Body of pancreas (tissue), 4 donors: ENCODE measurements around the gene EID2B. TPM values are rescaled to one million over a fixed set of nuclear protein-coding genes. Genes with fewer than 3 reads are reported as not detected.

Experiments used
- ATAC-seq: fragments of 150-250 bp; one replicate; pipeline ENCODE4 v1.9.1; 2016
- DNase-seq, 4 donors: peaks; one replicate each; pipeline ENCODE4 v3.0.0-alpha.2; 2019
- H3K27ac ChIP-seq, 4 donors: fragments of 200-600 bp; sonication (generic); 1 replicate in 3 of 4; 2 replicates in 1 of 4; pipeline versions ENCODE4 v1.5.1 to v1.6.1; 2016 to 2019; ENCODE audit warnings: mild to moderate bottlenecking in 1 of 4, mixed read lengths in 1 of 4, moderate library complexity in 1 of 4
- H3K27me3 ChIP-seq, 2 donors: fragments of 200-600 bp; sonication (generic); one replicate each; pipeline ENCODE4 v1.6.0; 2016; ENCODE audit warnings: mild to moderate bottlenecking in 1 of 2
- H3K36me3 ChIP-seq, 2 donors: fragments of 200-600 bp; sonication (generic); replicated peaks in 1 of 2; 2 replicates each; pipeline ENCODE4 v1.5.1; 2016; ENCODE audit warnings: low read depth in 2 of 2; ENCODE audit not compliant: insufficient read depth in 1 of 2
- H3K4me1 ChIP-seq: fragments of 200-600 bp; sonication (generic); one replicate; pipeline ENCODE4 v1.6.0; 2016
- H3K4me3 ChIP-seq, 2 donors: fragments of 200-600 bp; sonication (generic); 1 replicate in 1 of 2; 2 replicates in 1 of 2; pipeline ENCODE4 v1.5.1; 2016 to 2019
- H3K9me3 ChIP-seq, 3 donors: fragments of 200-600 bp; sonication (generic); 1 replicate in 2 of 3; 2 replicates in 1 of 3; pipeline ENCODE4 v1.5.1; 2016
- POLR2A ChIP-seq, 3 donors: fragments of 450-650 bp; IDR thresholded peaks; one replicate each; pipeline ENCODE4 v1.6.1; 2016; ENCODE audit warnings: antibody characterized with exemption in 3 of 3, mild to moderate bottlenecking in 2 of 3
- WGBS, 2 donors: methylation state at CpG; one replicate each; pipeline ENCODE4 v1.1.5; 2017; 5-methylcytosine and 5-hydroxymethylcytosine counted together
- intact Hi-C: fragments of 100-400 bp; cut with DNase I; formaldehyde crosslinking; loops from one replicate; pipeline ENCODE4 v1.15.1; 2023
- total RNA-seq, 2 donors: library from RNA; depleted of rRNA; stranded (reverse); fragments of >200 nt; gene quantifications; one replicate each; pipeline ENCODE4 v1.1.0, GENCODE V29; 2016
- TF ChIP-seq, protein P1 (sequence below), 7 experiments: fragments of 450-650 bp in 4 of 7; fragments of 200-600 bp in 3 of 7; sonication (generic) in 3 of 7; IDR thresholded peaks; one replicate each; pipeline ENCODE4 v1.5.1; 2016 to 2019; ENCODE audit warnings: antibody characterized with exemption in 7 of 7

Gene EID2B
- total RNA-seq, 2 donors from 2014 or later: 2.0 to 3.9 TPM

DNA sequence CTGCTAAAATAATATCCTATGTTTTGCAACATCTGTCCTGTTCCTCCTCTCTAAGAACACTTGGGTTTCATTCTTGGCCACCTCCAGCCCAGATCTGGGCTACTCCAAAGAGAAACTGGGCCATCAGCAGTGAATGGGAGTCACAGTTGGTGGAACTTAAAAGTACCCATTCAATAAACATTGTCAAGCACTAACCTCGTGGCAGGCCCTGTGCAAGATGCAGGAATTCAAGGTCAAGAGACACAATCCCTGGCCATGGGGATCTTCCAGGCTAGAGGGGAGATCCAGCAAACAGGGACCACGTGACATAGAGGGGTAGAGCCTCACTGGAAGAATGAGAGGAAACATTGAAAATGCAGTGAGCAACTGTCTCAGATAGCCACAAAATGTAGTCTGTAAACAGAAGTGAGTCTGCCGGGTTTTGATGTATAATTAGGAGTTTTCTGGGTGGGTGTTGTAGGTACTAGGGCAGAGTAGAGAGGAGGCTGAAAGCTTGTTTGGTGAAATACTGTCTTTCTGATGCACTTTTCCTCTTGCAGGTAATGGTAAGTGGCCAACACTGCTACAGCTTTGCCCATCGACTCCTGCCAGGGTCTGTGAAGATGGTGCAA is 22.2 kb upstream of the EID2B start:
- no peak for DNase-seq
- intact Hi-C loops: loop anchor here (5.0 kb wide), 1 partner anchor 117 kb away; no protein-coding TSS in a partner anchor
- H3K27ac ChIP-seq: no peak overlapping the region

DNA sequence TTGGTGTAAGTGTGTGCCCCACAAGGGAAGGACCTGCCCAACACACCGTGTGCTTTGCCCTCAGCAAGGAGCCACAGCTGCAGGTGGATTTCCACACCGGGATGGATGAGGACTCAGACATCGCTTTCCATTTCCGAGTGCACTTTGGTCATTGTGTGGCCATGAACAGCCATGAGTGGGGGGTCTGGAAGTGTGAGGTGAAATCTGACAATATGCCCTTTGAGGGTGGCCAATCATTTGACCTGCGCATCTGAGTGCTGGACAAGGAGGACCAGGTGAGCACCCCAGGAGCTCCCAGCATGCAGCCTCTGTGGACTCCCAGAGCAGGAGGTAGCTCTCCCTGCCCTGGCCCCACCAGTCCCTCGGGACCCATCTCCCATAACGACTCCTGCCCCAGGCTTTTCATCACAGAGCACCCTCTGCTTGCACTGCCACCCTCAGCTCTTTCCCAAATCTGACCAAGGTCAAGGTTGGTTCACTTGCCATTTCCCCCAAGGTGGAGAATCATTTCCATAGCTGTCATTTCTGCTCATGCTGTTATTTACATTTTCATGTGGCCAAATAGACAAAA is 20.5 kb upstream of the EID2B start:
- no peak overlapping the region for H3K27ac ChIP-seq
- no peak for TF ChIP-seq POLR2A (IDR thresholded peaks at IDR 0.05)
- TF ChIP-seq, protein P1, sequence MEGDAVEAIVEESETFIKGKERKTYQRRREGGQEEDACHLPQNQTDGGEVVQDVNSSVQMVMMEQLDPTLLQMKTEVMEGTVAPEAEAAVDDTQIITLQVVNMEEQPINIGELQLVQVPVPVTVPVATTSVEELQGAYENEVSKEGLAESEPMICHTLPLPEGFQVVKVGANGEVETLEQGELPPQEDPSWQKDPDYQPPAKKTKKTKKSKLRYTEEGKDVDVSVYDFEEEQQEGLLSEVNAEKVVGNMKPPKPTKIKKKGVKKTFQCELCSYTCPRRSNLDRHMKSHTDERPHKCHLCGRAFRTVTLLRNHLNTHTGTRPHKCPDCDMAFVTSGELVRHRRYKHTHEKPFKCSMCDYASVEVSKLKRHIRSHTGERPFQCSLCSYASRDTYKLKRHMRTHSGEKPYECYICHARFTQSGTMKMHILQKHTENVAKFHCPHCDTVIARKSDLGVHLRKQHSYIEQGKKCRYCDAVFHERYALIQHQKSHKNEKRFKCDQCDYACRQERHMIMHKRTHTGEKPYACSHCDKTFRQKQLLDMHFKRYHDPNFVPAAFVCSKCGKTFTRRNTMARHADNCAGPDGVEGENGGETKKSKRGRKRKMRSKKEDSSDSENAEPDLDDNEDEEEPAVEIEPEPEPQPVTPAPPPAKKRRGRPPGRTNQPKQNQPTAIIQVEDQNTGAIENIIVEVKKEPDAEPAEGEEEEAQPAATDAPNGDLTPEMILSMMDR (IDR thresholded peaks at IDR 0.05): no peak
- 35 to 54% methylated on average over 6 to 7 of the region's 7 CpGs for WGBS, 2 donors
- intact Hi-C loops: loop anchor here (5.0 kb wide), 1 partner anchor 119 kb away; no protein-coding TSS in a partner anchor
- DNase-seq (no peak), ATAC-seq (no peak)
- H3K36me3 ChIP-seq: no peaks in the 10 kb centered on the region
- H3K4me3 ChIP-seq: no peak overlapping the region
- no peaks in the 10 kb centered on the region for H3K27me3 ChIP-seq
- H3K4me1 ChIP-seq: no peaks in the 10 kb centered on the region
- H3K9me3 ChIP-seq: no peaks in the 10 kb centered on the region

More for the DNA sequence above, 22.2 kb upstream of the EID2B start:
- H3K4me3 ChIP-seq: no peak overlapping the region
- TF ChIP-seq POLR2A (IDR thresholded peaks at IDR 0.05): no peak
- TF ChIP-seq, protein P1 (IDR thresholded peaks at IDR 0.05): no peak
- H3K9me3 ChIP-seq: no peaks in the 10 kb centered on the region
- H3K27me3 ChIP-seq: no peaks in the 10 kb centered on the region
- ATAC-seq: no peak
- no peaks in the 10 kb centered on the region for H3K4me1 ChIP-seq
- no peaks in the 10 kb centered on the region for H3K36me3 ChIP-seq
- WGBS, 2 donors: 50 to 55% methylated on average over 4 of the region's 4 CpGs

DNA sequence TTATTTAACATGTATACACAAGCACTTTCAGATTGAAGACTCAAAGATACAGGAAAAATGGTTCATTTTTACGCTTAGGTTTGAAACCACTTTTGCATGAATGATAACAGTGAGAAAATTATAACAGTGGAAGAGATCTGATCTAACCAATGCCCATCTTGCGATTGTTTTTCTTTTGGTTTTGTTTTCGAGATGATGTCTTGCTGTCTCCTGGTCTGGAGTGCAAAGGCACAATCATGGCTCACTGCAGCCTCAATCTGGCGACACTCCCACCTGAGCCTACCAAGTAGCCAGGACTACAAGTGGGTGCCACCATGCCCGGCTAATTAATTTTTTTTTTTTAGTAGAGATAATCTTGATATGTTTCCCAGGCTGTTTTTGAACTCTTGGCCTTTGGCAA is 17.5 kb upstream of the EID2B start:
- no peaks in the 10 kb centered on the region for H3K27me3 ChIP-seq
- no peak for ATAC-seq
- intact Hi-C loops: loop anchor here (5.0 kb wide), 1 partner anchor 122 kb away; no protein-coding TSS in a partner anchor
- H3K27ac ChIP-seq: no peak overlapping the region
- TF ChIP-seq, protein P1 (IDR thresholded peaks at IDR 0.05): no peak
- no peak for TF ChIP-seq POLR2A (IDR thresholded peaks at IDR 0.05)
- H3K4me3 ChIP-seq: no peak overlapping the region
- no peaks in the 10 kb centered on the region for H3K36me3 ChIP-seq
- DNase-seq: no peak
- H3K9me3 ChIP-seq: no peaks in the 10 kb centered on the region
- WGBS, 2 donors: 59 to 70% methylated on average over 5 of the region's 5 CpGs
- H3K4me1 ChIP-seq: no peaks in the 10 kb centered on the region

DNA sequence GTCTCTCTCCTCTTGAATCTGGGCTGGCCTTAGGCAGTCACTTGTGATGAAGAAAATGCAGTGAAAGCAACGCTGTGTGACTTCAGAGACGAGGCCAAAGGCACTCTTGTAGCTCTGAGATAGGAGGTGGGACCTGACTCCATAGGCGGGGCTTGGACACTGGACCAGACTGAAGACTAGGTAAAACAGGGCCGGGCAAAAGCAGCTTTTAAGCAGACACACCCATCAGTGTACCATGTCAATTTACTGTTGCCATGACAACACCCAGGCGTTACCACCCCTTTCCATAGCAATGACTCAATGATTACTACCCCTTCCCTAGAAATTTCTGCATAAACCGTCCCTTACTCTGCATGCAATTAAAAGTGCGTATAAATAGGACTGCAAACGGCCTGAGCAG is 13.9 kb upstream of the EID2B start:
- H3K9me3 ChIP-seq: no peaks in the 10 kb centered on the region
- DNase-seq (no peak), ATAC-seq (no peak)
- H3K27ac ChIP-seq: no peak overlapping the region
- no peaks in the 10 kb centered on the region for H3K4me1 ChIP-seq
- H3K36me3 ChIP-seq: no peaks in the 10 kb centered on the region
- WGBS, 2 donors: 36 to 45% methylated on average over 8 of the region's 8 CpGs
- no peak for TF ChIP-seq POLR2A (IDR thresholded peaks at IDR 0.05)
- TF ChIP-seq, protein P1 (IDR thresholded peaks at IDR 0.05): no peak
- intact Hi-C loops: no loop called here
- no peak overlapping the region for H3K4me3 ChIP-seq
- H3K27me3 ChIP-seq: no peaks in the 10 kb centered on the region

DNA sequence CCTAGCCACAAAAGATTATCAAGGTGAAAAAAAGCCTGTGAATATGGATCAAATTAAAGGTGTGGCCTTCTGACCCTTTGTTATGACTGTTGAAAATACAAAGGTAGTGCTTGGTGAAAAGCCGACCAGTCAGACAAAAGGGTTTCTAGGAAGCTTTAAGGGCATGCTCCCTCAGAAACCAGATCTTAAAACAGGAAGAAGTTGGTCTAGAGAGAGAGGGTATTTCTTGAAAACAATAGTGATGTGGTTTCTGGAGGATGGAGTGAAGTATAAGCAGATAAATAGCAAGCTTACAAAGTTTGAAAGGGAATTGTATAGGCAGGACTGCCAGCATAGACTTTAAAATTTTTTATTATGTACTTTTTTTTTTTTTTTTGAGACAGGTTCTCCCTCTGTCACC is 12.3 kb upstream of the EID2B start:
- Histone ChIP-seq H3K9me3 (no peaks in the 10 kb centered on the region), H3K4me3 (no peak overlapping the region), H3K27ac (no peak overlapping the region), H3K4me1 (no peaks in the 10 kb centered on the region), H3K27me3 (no peaks in the 10 kb centered on the region), H3K36me3 (no peaks in the 10 kb centered on the region)
- ATAC-seq (no peak), DNase-seq (no peak)
- TF ChIP-seq POLR2A (IDR thresholded peaks at IDR 0.05): no peak
- TF ChIP-seq, protein P1 (IDR thresholded peaks at IDR 0.05): no peak
- intact Hi-C loops: no loop called here
- 25 to 55% methylated on average over 1 of the region's 1 CpG for WGBS, 2 donors
